Measurements from ENCODE around the gene TRMT2A. TPM values are rescaled to one million over a fixed set of nuclear protein-coding genes. Genes with fewer than 3 reads are reported as not detected.

The TRMT2A gene
- total RNA-seq, 2 experiments from 2014 or later, result 79.3 to 84.2 TPM

DNA sequence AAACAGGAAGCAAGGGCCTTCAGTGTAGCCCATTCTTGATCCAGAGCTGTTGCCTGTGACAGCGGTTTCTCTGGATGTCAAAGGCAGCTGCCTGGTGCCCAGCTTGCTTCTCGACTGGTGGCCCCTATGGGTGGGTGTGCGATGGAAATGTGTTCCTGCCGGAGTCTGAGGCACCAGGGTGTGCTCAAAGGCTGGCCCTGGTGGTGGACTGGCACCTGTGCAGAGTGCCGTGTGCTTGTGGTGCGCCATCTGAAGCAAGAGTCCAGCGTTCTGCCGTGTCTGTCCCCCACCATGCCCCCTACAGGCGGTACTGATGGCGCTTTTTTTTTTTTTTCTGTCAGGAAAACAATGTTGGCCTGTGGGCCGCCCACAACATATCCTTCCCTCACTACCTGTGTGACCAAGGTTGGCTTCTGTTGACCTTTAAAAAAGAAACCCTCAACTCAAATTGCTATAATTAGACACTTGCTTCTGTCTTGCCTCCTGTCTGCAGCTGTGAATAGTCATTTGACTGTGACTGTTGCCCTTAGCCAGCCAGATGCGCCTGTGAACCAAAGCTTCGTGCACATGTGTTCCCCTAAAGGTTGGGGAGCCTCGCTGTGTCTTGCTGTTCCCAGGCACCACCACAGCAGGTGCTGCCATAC, 5.9 kb downstream of the TRMT2A start:
- no peaks in the 10 kb centered on the region for H3K9me3 Mint-ChIP-seq
- ChIA-PET POLR2A (interaction anchor here (1.7 kb wide), 1 partner anchor 10 kb away, joined by 7 read pairs; no protein-coding TSS in a partner anchor), CTCF (interaction anchor here (0.6 to 2.7 kb wide), 7 partner anchors 10 to 161 kb away, joined by 3 to 6 read pairs (median 4); no protein-coding TSS in a partner anchor)
- Histone ChIP-seq H3K4me1 (ENCODE audit: insufficient read depth, low read length) (peaks cover 41% of the 10 kb centered on the region), H3K27me3 (ENCODE audit: control insufficient read depth in 1 of 2, insufficient read depth in 2 of 2, low read length in 2 of 2) (peaks cover 0 to 5% of the 10 kb centered on the region in 2 experiments), H3K9me3 (ENCODE audit: control insufficient read depth in 1 of 2, insufficient read depth in 1 of 2, low read length in 2 of 2) (peaks cover 0 to 7% of the 10 kb centered on the region in 2 experiments), H3K4me3 (ENCODE audit: low read length) (no peak overlapping the region), H3K36me3 (ENCODE audit: insufficient read depth, low read length) (peaks cover 90% of the 10 kb centered on the region), H3K27ac (ENCODE audit: low read depth in 1 of 2, low read length in 2 of 2) (no peak overlapping the region)
- H3K4me3 Mint-ChIP-seq, result no peak overlapping the region
- TF ChIP-seq, protein P1, sequence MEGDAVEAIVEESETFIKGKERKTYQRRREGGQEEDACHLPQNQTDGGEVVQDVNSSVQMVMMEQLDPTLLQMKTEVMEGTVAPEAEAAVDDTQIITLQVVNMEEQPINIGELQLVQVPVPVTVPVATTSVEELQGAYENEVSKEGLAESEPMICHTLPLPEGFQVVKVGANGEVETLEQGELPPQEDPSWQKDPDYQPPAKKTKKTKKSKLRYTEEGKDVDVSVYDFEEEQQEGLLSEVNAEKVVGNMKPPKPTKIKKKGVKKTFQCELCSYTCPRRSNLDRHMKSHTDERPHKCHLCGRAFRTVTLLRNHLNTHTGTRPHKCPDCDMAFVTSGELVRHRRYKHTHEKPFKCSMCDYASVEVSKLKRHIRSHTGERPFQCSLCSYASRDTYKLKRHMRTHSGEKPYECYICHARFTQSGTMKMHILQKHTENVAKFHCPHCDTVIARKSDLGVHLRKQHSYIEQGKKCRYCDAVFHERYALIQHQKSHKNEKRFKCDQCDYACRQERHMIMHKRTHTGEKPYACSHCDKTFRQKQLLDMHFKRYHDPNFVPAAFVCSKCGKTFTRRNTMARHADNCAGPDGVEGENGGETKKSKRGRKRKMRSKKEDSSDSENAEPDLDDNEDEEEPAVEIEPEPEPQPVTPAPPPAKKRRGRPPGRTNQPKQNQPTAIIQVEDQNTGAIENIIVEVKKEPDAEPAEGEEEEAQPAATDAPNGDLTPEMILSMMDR (IDR thresholded peaks at IDR 0.05), result peak; percentile 46
- DNase-seq, result peak in 3 of 14 experiments; percentile 35 to 76 (median 65)
- H3K4me1 Mint-ChIP-seq (ENCODE audit: low read depth), result peaks cover 11% of the 10 kb centered on the region
- H3K36me3 Mint-ChIP-seq (ENCODE audit: low read depth), result peaks cover 65% of the 10 kb centered on the region
- no peaks in the 10 kb centered on the region for H3K27me3 Mint-ChIP-seq
- H3K27ac Mint-ChIP-seq, result peak overlapping the region; percentile 69
- peak; percentile 70 for ATAC-seq (ENCODE audit: poor library complexity)
- intact Hi-C loops (cut with DNase I, micrococcal nuclease), result loop anchor here in 1 of 2 experiments (5.0 to 10.0 kb wide), 3 partner anchors 139 to 284 kb away; partner anchors contain the start of genes GNB1L, RTL10 and ZNF74

DNA sequence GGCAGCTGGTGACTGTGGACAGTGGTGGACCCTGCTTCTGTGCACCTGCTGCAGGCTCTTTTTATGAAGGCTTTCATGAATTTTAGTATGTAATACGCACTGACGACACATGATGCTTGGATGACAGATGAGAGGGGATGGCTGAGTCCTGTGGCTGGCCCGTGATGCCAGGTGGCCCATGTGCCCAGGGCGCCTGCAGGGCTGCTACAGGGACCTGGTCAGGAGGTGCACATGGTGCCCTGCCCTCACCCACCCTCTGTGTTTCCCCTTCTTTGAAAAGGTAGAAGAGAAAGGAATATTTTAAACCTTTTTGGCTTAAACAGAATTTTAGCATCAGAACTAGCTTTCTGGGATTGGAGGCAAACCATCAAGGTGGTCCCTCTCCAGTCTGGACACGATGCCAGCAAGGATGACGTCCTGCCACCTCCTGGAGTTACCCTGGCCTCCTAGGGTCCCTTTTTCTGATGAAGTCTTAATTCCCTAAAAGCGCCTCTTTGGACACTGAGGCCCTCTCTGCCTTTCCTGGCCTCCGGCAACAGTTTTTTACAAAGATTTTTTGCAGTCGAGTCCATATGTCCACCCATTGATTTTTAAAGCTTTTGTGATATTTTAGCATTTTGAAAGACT, 6.6 kb downstream of the TRMT2A start:
- H3K4me3 ChIP-seq (ENCODE audit: low read length), result no peak overlapping the region
- Mint-ChIP-seq H3K9me3 (no peaks in the 10 kb centered on the region), H3K27ac (peak overlapping the region; percentile 69), H3K4me3 (peak overlapping the region; percentile 15), H3K27me3 (no peaks in the 10 kb centered on the region), H3K36me3 (ENCODE audit: low read depth) (peaks cover 64% of the 10 kb centered on the region), H3K4me1 (ENCODE audit: low read depth) (peaks cover 10% of the 10 kb centered on the region)
- H3K4me1 ChIP-seq (ENCODE audit: insufficient read depth, low read length), result peaks cover 34% of the 10 kb centered on the region
- no peak overlapping the region for H3K27ac ChIP-seq (ENCODE audit: low read depth in 1 of 2, low read length in 2 of 2)
- peaks cover 92% of the 10 kb centered on the region for H3K36me3 ChIP-seq (ENCODE audit: insufficient read depth, low read length)
- DNase-seq, result no peak
- POLR2A ChIA-PET, result interaction anchor here (1.7 kb wide), 1 partner anchor 9 kb away, joined by 7 read pairs; no protein-coding TSS in a partner anchor
- no peak for ATAC-seq (ENCODE audit: poor library complexity)
- CTCF ChIA-PET, result interaction anchor here (0.6 to 2.7 kb wide), 5 partner anchors 9 to 161 kb away, joined by 3 to 6 read pairs (median 4); no protein-coding TSS in a partner anchor
- TF ChIP-seq, protein P1 (IDR thresholded peaks at IDR 0.05), result no peak
- peaks cover 0 to 5% of the 10 kb centered on the region in 2 experiments for H3K27me3 ChIP-seq (ENCODE audit: control insufficient read depth in 1 of 2, insufficient read depth in 2 of 2, low read length in 2 of 2)
- H3K9me3 ChIP-seq (ENCODE audit: control insufficient read depth in 1 of 2, insufficient read depth in 1 of 2, low read length in 2 of 2), result peaks cover 0 to 7% of the 10 kb centered on the region in 2 experiments
- intact Hi-C loops (cut with DNase I, micrococcal nuclease), result loop anchor here in 1 of 2 experiments (5.0 to 10.0 kb wide), 3 partner anchors 138 to 284 kb away; partner anchors contain the start of genes GNB1L, RTL10 and ZNF74

DNA sequence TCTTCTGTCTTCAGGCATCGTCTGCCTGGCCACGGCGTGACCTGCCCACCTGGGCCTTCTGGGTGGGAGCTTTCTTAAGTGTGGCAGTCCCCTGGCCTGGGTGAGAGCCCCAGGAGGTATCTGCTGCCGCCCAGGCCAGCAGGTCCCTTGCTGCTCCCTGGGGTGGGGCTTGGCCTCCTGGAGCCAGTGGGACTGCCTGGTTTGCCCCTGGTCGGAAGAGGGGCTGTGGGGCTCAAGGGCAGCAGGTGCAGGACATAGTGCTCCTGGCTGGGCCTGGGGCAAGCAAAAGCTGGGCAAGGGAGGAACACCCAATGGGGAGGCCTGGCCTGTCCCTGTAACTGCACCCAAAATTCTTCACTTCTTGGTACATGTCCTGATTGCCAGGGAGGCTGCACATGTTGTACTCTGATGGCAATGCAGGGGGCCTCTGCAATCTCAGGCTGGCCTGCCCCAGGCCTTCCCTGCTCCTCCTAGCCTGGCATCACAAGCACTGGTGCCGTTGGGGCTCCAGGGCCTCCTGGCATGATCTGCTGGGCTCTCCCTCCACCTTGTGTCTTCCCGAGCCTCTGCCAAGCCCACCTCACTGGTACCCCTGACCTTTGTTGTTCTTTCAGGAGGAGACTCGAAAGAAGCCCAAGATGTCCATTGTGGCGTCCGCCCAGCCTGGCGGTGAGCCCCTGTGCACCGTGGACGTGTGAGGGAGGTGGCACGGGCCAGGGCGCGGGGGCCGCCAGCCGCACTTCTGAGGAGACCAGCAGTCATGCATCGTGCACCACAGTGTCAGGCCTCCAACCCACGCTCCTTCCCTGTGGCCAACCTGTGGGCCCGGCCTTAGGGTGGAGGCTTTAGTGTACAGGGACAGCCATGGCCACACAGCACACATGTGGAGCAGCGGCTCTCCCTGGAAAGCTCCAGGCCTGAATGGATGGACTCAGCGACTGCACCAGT, 7.3 kb downstream of the TRMT2A start:
- TF ChIP-seq, protein P1 (IDR thresholded peaks at IDR 0.05), result no peak
- CTCF ChIA-PET, result no interaction called here
- no peaks in the 10 kb centered on the region for H3K27me3 Mint-ChIP-seq
- no peak overlapping the region for H3K4me3 ChIP-seq (ENCODE audit: low read length)
- ATAC-seq (ENCODE audit: poor library complexity), result no peak
- H3K27me3 ChIP-seq (ENCODE audit: control insufficient read depth in 1 of 2, insufficient read depth in 2 of 2, low read length in 2 of 2), result peaks cover 0 to 2% of the 10 kb centered on the region in 2 experiments
- POLR2A ChIA-PET, result interaction anchor here (1.7 kb wide), 1 partner anchor 9 kb away, joined by 7 read pairs; no protein-coding TSS in a partner anchor
- H3K36me3 Mint-ChIP-seq (ENCODE audit: low read depth), result peaks cover 63% of the 10 kb centered on the region
- no peak overlapping the region for H3K4me3 Mint-ChIP-seq
- DNase-seq, result no peak
- peaks cover 26% of the 10 kb centered on the region for H3K4me1 ChIP-seq (ENCODE audit: insufficient read depth, low read length)
- H3K9me3 ChIP-seq (ENCODE audit: control insufficient read depth in 1 of 2, insufficient read depth in 1 of 2, low read length in 2 of 2), result peaks cover 0 to 3% of the 10 kb centered on the region in 2 experiments
- peaks cover 5% of the 10 kb centered on the region for H3K4me1 Mint-ChIP-seq (ENCODE audit: low read depth)
- H3K27ac Mint-ChIP-seq, result no peak overlapping the region
- H3K9me3 Mint-ChIP-seq, result no peaks in the 10 kb centered on the region
- peaks cover 91% of the 10 kb centered on the region for H3K36me3 ChIP-seq (ENCODE audit: insufficient read depth, low read length)
- no peak overlapping the region for H3K27ac ChIP-seq (ENCODE audit: low read depth in 1 of 2, low read length in 2 of 2)
- intact Hi-C loops (cut with DNase I, micrococcal nuclease), result loop anchor here in 1 of 2 experiments (5.0 to 10.0 kb wide), 4 partner anchors 137 to 815 kb away; partner anchors contain the start of genes CLTCL1, GNB1L, RTL10 and ZNF74

Data from CD4-positive, alpha-beta T cell (primary cell).